Keratinocyte (primary cell): ENCODE measurements around the gene RNF6.

Experiments
- EZH2 ChIP-seq: IDR thresholded peaks from one replicate; pipeline ENCODE4 v1.6.1; 2012; ENCODE audit warnings: inconsistent platforms, mild to moderate bottlenecking, low read length, moderate library complexity
- TF ChIP-seq, protein P1 (sequence below), 3 experiments: IDR thresholded peaks in 1 of 3; conservative IDR thresholded peaks in 1 of 3; optimal IDR thresholded peaks in 1 of 3; 2 replicates in 2 of 3; 3 replicates in 1 of 3; pipeline versions ENCODE3 to v1.5.1; 2011; ENCODE audit warnings: low read length in 3 of 3, mild to moderate bottlenecking in 3 of 3, moderate library complexity in 2 of 3, control low read depth in 1 of 3, inconsistent platforms in 1 of 3; ENCODE audit not compliant: insufficient read depth in 2 of 3; ENCODE audit errors: extremely low read depth in 1 of 3

DNA sequence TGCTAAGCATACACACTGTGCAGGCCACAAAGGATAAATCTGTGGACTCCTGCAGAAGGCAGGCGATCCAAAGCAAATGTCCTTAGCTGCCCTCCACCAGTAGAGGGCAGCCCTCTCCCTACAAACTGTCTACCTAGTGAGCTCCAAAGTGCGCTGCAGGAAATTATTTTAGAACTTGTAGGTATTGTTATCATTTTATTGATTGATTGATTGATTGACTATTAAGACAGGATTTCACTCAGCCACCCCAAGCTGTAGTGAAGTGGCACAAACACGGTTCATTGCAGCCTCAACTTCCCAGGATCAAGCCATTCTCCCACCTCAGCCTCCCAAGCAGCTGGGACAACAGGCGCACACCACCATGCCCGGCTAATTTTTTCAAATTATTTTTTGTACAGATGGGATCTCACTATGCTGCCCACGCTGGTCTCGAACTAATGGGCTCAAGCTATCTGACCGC, 37.3 kb downstream of the RNF6 start:
- TF ChIP-seq, protein P1, sequence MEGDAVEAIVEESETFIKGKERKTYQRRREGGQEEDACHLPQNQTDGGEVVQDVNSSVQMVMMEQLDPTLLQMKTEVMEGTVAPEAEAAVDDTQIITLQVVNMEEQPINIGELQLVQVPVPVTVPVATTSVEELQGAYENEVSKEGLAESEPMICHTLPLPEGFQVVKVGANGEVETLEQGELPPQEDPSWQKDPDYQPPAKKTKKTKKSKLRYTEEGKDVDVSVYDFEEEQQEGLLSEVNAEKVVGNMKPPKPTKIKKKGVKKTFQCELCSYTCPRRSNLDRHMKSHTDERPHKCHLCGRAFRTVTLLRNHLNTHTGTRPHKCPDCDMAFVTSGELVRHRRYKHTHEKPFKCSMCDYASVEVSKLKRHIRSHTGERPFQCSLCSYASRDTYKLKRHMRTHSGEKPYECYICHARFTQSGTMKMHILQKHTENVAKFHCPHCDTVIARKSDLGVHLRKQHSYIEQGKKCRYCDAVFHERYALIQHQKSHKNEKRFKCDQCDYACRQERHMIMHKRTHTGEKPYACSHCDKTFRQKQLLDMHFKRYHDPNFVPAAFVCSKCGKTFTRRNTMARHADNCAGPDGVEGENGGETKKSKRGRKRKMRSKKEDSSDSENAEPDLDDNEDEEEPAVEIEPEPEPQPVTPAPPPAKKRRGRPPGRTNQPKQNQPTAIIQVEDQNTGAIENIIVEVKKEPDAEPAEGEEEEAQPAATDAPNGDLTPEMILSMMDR (optimal IDR thresholded peaks at IDR 0.05 in 1 of 3, IDR thresholded peaks at IDR 0.05 in 1 of 3, conservative IDR thresholded peaks at IDR 0.05 in 1 of 3; ENCODE audit: extremely low read depth in 1 of 3, insufficient read depth in 2 of 3, low read length in 3 of 3) = peak; percentile 89 to 92 (median 89)
- no peak for TF ChIP-seq EZH2
